HG02943 (cell line): ENCODE measurements around the gene ARGLU1.
A peak's percentile ranks its signal among the peaks of the same experiment; 100 is the strongest.

Experiments used
- ATAC-seq: cut with Tn5 transposase; IDR thresholded peaks from one replicate; pipeline ENCODE4 v1.9.1; 2021; ENCODE audit warnings: mild to moderate bottlenecking, low read depth, moderate library complexity; ENCODE audit not compliant: unreplicated experiment

The ARGLU1 gene

GRCh38 chr13:106505295-106505694 lies 62.6 kb downstream of the ARGLU1 start:
- ATAC-seq = no peak

DNA sequence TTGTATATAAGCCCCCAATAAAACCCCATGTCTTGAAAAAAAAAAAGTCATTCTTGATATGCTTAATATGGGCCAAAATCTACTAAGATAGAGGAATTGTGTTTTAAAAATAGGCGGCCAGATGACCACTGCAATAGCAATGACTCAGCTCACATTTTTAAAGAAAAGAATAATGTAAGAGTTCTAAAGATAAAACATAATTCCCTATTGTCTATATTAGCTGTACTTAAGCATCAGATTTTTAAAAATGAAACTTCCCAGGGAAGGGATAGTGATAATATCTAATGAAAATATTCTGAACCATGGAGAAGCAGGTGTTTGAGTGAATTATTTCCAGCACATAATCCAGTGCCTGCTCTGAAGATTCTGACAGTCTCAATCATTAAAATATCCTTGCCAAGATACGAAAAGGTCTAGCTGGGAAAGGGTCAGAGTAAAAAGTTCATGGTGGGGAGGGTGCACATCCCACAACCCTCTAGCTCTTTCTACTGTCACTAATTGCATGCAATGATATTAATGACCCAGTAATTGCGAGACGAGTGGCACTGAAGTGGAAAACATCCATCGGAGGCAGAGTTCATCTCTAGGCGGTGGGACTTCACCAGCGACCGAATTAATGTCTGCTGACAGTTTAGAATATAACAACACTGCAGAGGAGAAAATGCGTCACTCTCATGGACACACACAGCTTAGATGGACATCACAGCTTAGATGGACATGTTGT lies 64.0 kb downstream of the ARGLU1 start:
- ATAC-seq = no peak

DNA sequence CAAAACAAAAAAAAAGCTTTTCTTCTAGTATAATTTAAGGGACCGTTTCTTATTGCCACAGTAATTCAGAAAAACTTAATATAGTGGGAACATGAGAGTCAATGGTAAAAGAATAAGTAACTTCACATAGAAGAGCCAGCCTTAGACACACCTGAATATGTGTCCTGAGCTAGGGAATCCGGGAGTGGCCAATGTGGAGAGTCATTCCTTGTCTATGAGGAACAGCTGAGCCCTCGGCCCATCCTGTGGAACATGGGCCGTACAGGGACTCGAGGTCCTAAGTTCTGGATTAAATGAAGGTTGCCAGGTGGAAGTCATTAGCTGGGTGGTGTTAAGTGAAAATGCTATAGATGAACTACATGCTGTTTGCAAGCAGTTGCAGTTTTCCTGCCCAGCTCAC lies 64.7 kb downstream of the ARGLU1 start:
- ATAC-seq = no peak

GRCh38 chr13:106500445-106500844 lies 67.5 kb downstream of the ARGLU1 start:
- ATAC-seq = no peak

- ATAC-seq = no peak
Measured at GRCh38 chr13:106499896-106500295, 68.0 kb downstream of the ARGLU1 start.

DNA sequence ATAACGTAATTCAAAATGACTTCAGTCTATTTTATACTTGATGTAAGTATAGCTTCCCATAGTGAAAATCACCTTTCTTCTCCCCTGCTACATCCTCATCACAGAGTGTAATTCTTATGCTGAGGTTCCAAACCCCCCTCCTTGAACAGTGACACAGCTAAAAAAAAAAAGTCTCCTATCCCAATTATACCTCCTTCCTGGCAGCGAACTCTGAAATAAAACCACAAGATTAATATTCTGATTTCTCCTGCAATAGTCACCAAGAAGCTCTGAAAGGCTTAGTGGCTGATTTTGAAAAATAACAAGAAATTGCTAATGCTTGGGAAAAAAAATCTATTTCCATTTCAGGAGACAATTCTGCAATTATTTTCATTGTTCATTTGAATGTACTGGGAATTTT lies 68.8 kb downstream of the ARGLU1 start:
- no peak for ATAC-seq

DNA sequence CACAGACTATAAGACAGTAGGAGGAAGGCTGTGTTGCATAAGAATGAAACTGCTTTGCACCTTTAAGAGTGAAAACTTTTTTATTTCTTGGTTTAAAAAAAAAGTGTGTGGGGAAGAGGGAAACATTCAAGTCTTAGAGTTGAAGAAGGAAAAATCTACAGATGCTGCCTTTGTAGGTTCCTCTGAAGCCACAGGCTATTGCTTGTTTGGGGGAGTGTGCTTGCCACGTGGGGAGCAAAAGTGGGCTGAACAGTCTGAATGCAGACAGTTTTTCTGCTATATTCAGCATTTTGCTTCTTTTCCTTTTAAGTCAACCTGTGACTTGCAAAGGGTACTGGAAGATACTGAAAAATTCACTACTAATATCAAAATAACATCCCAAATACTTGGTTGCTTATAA lies 69.4 kb downstream of the ARGLU1 start:
- no peak for ATAC-seq

GRCh38 chr13:106498158-106498557 lies 69.8 kb downstream of the ARGLU1 start:
- ATAC-seq = no peak

GRCh38 chr13:106497079-106497478 lies 70.9 kb downstream of the ARGLU1 start:
- no peak for ATAC-seq

DNA sequence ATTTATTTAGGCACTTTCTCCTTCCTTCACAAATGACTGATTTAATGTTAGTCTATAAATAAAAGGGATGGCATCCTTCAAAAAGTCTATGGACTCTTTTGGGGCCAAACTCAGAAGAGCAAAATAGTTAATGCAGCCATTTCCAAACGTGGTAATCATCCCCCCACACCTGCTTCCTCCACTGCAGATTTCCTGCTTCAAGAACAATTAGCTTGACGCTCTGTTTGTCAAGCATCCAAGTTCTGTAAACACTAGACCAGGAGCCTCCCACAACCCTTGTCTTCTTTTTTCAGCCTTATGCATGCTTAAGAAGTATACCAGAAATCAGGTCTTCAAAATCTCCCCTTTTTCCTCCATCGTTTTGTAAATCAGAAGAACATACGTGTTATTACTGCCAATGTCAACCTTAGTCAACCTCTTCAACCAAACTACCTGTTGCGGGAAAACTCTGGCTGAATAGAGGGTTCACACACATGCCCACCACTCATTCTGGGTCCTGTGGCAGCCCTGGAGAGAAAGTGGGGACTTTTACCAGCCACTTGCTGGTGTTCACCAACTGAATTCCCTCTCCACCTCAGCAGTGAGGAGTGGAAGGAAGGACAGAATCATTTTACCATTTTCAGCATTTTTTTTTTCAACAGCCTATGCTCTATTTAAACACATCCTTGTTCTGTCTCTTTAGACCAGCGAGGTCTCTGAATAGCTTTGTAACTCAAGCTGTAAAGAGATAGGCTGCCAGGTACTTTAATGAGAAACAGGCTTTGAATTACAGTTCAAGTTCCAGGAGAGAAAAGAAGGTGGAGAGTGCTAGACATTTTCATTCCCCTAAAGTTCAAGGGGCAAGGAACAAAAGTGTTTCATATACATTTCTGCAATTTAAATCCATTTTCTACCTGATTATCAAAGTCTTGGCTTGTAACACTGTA lies 71.6 kb downstream of the ARGLU1 start:
- no peak for ATAC-seq

- no peak for ATAC-seq
Measured at GRCh38 chr13:106494936-106495335, 73.0 kb downstream of the ARGLU1 start.

DNA sequence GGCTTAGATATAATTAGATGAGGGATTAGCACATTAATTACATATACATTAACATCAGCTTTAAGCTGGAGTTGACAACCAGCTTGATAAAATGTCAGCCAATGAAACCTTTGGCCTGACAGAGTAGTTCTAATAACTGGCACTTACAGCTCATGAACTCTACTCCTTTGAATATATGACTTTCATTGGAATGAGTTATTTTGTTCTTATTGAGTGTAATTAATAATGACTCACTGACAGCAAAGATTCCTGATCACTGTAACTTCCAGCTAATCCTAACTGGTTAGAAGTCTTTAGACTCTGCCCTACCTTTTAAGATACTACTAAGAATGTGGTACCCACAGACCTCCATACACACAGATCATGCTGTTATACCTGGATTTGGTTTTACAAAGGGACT lies 73.4 kb downstream of the ARGLU1 start:
- no peak for ATAC-seq

GRCh38 chr13:106493533-106494220 lies 74.3 kb downstream of the ARGLU1 start:
- ATAC-seq = peak; percentile 88

DNA sequence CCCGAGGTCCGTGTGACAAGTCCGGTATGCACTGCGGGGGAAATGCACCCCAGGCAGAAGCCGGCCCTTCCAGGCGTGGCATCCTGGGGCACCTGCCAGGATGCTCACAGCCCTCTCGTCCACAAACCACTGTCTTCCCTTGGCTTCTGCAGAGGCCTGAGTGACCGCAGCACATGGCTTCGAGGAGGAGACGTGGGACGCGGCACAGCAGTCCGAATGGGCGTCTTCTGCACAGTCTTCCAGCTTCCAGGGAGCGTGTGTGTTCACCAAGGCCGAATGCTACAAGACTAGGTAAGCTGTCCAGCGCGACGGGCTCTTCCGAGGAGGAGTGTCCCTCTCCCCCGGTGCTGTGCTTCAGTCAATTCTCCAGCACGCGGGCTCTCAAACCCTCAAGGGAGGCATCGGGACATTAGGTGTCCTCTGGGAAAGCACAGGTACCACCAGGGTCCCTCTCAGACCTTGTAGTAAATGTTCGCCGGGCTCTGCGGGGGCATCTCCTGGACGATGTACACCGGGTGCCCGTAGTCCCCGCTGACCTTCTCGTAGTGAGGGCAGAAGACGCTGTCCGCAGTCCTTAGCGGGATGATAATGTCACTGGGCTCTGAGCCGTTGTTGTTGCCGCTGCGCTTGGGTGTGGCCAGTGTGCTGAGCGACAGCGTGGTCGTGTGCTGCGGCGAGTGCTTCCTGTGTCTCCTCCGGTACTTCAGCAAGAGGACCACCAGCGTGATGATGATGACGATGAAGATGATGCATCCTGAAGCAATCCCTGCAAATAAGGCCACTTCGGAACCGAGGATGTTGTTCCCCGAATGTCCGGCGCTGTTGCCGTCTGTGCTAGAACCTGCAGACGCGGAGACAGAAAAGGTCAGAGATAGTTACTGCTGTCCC lies 75.1 kb downstream of the ARGLU1 start:
- no peak for ATAC-seq

DNA sequence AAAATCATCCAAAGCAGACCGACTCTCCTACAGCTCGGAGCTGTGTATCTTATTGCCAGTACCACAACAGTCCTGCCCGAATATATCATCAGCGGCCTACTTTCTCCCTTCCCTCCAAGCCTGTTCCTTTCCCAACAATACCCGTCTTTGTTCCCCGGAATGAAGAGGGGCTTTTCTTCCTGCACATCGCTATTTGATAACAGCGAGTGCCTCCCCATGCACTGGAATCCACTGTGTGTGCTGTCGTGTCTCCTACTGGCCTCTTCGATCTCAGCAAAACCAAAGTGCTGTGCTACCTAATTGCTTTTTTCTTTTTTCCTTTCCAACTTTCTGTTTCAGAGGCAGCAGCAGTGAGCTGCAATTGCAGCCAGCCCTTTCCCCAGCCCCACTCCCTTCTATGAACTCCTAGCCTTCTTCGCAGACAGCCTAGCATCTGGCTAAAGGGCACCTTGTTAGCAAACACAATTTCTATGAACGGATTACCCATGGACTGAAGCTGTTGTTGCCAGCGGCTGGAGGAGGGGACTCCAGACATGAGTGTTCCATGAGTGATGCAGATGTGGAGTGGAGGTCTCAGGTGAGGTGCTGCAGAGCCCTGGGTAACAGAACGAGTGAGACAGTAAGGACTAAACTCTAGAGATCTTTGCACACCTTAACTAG lies 75.9 kb downstream of the ARGLU1 start:
- ATAC-seq = no peak
